Progenitor cell of endocrine pancreas (in vitro differentiated cells): ENCODE results near the gene GMPR. TPM values are rescaled to one million over a fixed set of nuclear protein-coding genes. Genes with fewer than 3 reads are reported as not detected.
A peak's percentile ranks its signal among the peaks of the same experiment; 100 is the strongest.

Source experiments
- DNase-seq: peaks from one replicate; pipeline ENCODE4 v3.0.0; 2021; ENCODE audit warnings: low spot score; ENCODE audit not compliant: unreplicated experiment
- H3K27ac Mint-ChIP-seq: 2 replicates; pipeline ENCODE4 v1.8.0; 2021; ENCODE audit warnings: mild to moderate bottlenecking, moderate library complexity, mixed read lengths
- H3K27me3 Mint-ChIP-seq: 2 replicates; pipeline ENCODE4 v1.8.0; 2021; ENCODE audit warnings: mixed read lengths
- H3K36me3 Mint-ChIP-seq: 2 replicates; pipeline ENCODE4 v1.8.0; 2022; ENCODE audit warnings: mixed read lengths; ENCODE audit not compliant: insufficient read depth
- H3K4me1 Mint-ChIP-seq: 2 replicates; pipeline ENCODE4 v1.8.0; 2021; ENCODE audit warnings: low read depth, mixed read lengths
- H3K4me3 Mint-ChIP-seq: 2 replicates; pipeline ENCODE4 v1.8.0; 2021; ENCODE audit warnings: low read depth, mild to moderate bottlenecking, moderate library complexity, mixed read lengths
- H3K9me3 Mint-ChIP-seq: 2 replicates; pipeline ENCODE4 v1.8.0; 2021; ENCODE audit warnings: low read depth, mixed read lengths
- CTCF ChIP-seq: fragments of 200-600 bp; sonication (generic); IDR thresholded peaks from one replicate; pipeline ENCODE4 v1.5.0; 2021; ENCODE audit warnings: antibody characterized with exemption, mild to moderate bottlenecking; ENCODE audit not compliant: unreplicated experiment
- total RNA-seq: library from RNA; stranded (reverse); gene quantifications from 2 replicates; pipeline ENCODE4 v1.2.1, GENCODE V29; 2021

Gene GMPR
- total RNA-seq, 1 donor from 2014 or later: 0.50 TPM

- no peak for DNase-seq
- H3K36me3 Mint-ChIP-seq: peaks cover 1% of the 10 kb centered on the region
- H3K9me3 Mint-ChIP-seq: no peaks in the 10 kb centered on the region
- no peak for TF ChIP-seq CTCF
- no peaks in the 10 kb centered on the region for H3K27me3 Mint-ChIP-seq
- H3K4me1 Mint-ChIP-seq: peaks cover 27% of the 10 kb centered on the region
- no peak overlapping the region for H3K4me3 Mint-ChIP-seq
- H3K27ac Mint-ChIP-seq: no peak overlapping the region
Measured at GRCh38 chr6:16205377-16206144, 32.8 kb upstream of the GMPR start.

DNA sequence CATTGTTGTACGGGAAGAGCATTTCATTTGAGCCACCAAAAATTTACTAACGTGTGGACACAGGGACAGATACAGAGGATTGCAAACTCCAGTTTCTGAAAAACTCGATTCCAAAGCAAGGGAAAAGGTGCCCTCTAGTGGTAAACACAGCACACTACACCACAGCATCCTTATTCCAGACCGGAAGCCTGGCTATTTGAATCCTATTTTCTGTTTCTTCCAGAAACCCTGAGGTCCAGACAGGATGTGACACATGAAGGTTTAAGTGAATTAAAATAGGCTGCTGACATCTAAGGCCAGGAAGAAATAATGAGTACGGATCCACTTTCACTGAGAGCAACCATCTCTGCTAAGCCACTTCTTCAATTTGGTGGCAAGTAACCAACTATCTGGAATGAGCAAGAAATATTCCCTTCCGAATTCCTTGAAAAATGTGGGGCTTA, 31.8 kb upstream of the GMPR start:
- Mint-ChIP-seq H3K27ac (peak overlapping the region; percentile 65), H3K9me3 (no peaks in the 10 kb centered on the region), H3K36me3 (peaks cover 1% of the 10 kb centered on the region), H3K4me1 (peaks cover 21% of the 10 kb centered on the region), H3K27me3 (no peaks in the 10 kb centered on the region), H3K4me3 (no peak overlapping the region)
- DNase-seq: peak; percentile 23
- TF ChIP-seq CTCF: peak; percentile 98

DNA sequence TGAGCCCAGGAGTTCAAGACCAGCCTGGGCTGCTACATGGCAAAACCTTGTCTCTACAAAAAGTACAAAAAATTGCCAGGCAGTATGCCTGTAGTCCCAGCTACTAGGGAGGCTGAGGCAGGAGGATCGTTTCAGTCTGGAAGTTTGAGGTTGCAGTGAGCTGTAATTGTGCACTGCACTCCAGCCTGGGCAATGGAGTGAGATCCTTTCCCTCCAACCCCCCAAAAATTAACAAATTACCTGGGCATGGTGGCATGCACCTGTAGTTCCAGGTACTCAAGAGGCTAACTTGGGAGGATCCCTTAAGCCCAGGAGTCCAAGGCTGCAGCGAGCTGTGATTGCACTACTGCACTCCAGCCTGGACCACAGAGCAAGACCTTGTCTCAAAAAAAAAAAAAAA, 29.4 kb upstream of the GMPR start:
- Mint-ChIP-seq H3K36me3 (no peaks in the 10 kb centered on the region), H3K4me1 (peaks cover 19% of the 10 kb centered on the region), H3K27ac (no peak overlapping the region), H3K4me3 (no peak overlapping the region), H3K9me3 (no peaks in the 10 kb centered on the region), H3K27me3 (no peaks in the 10 kb centered on the region)
- DNase-seq: no peak
- no peak for TF ChIP-seq CTCF

GRCh38 chr6:16209539-16209938, 28.8 kb upstream of the GMPR start:
- TF ChIP-seq CTCF: no peak
- DNase-seq: no peak
- Mint-ChIP-seq H3K27ac (peak overlapping the region; percentile 8), H3K4me3 (peak overlapping the region; percentile 45), H3K36me3 (no peaks in the 10 kb centered on the region), H3K9me3 (no peaks in the 10 kb centered on the region), H3K4me1 (peaks cover 19% of the 10 kb centered on the region), H3K27me3 (no peaks in the 10 kb centered on the region)

DNA sequence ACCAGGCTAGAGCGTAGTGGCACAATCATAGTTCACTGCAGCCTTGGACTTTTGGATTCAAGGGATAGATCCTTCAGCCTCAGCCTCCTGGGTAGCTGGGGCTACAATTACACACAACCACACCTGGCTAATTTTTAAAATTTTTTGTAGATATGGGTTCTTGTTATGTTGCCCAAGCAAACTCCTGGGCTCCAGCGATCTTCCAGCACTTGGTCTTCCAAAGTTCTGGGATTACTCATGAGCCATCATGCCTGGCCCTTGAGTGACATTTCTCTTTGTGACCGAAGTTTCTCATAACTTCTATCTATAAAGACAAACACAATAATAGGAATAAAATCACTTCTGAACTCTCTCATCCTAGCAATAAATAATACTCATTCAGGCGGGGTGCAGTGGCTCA, 26.1 kb upstream of the GMPR start:
- Mint-ChIP-seq H3K27ac (no peak overlapping the region), H3K4me1 (peaks cover 8% of the 10 kb centered on the region), H3K4me3 (no peak overlapping the region), H3K36me3 (no peaks in the 10 kb centered on the region), H3K9me3 (no peaks in the 10 kb centered on the region), H3K27me3 (no peaks in the 10 kb centered on the region)
- TF ChIP-seq CTCF: no peak
- no peak for DNase-seq
